ENCODE results near the gene KCNH3. TPM values are rescaled to one million over a fixed set of nuclear protein-coding genes. Genes with fewer than 3 reads are reported as not detected.

Gene KCNH3
- total and polyA plus RNA-seq, 2 of the 8 experiments (the other 6 are each of a cell fraction or from before 2014, with no cell fraction given): 0.24 to 0.50 TPM

DNA sequence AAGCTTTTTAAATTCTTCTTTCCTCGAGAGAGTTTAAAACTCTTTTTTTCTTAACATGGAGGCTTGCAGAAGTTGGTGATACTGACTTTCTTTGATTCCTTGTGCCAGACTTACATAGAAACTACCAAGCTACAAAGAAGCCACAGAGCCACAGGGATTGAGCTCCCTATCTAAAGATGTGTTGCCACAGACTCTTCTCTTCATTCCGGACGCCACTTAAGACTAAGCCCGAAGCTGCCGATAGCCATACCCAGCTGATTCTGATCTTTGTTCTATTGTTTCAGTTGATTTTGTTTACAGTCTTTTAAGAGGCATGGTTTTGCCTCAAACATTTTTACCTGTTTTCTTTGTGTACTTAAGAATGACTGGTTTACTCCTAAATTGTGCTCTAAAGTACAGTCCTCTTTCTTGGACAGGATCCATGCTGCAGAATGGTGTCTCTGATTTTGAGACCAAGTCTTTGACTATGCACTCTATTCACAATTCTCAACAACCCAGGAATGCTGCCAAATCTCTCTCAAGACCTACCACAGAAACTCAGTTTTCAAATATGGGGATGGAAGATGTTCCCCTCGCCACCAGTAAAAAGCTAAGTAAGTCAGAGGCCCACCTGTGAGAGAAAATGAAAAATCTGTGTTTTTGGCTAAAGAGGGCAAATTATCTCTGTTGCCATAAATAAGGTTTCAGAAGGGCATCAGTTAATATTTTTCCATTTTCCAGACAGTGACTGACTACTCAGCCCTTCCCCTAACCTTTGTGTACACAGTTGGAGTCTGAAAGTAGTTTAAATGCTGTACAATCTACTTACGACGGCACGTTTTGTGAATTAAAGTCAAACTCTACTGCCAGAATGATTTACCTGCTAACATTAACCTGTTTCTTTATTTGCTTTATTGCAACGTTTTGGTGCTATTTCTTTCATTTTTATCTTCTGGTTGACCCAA is 42.1 kb upstream of the KCNH3 start:
- H2BK120ac ChIP-seq (replicated peaks; ENCODE audit: low read depth, low read length): no peak overlapping the region
- no peaks in the 10 kb centered on the region for H3K23me2 ChIP-seq (ENCODE audit: low read depth, low read length)
- H3K27me3 ChIP-seq (replicated peaks in 1 of 4; ENCODE audit: control insufficient read depth in 3 of 4, extremely low read depth in 1 of 4, insufficient read depth in 3 of 4, low read length in 3 of 4): no peaks in the 10 kb centered on the region
- H3K27ac ChIP-seq (ENCODE audit: low read depth, low read length): no peak overlapping the region
- no peaks in the 10 kb centered on the region for H3K79me2 ChIP-seq (ENCODE audit: control insufficient read depth in 1 of 2, insufficient read depth in 2 of 2, low read length in 2 of 2)
- no peaks in the 10 kb centered on the region for H4K20me1 ChIP-seq (replicated peaks in 1 of 2; ENCODE audit: control insufficient read depth in 1 of 2, insufficient read depth in 2 of 2, low read length in 2 of 2)
- no peaks in the 10 kb centered on the region for H3K79me1 ChIP-seq (ENCODE audit: low read depth, low read length)
- WGBS, 2 experiments (ENCODE audit: extremely low coverage in 1 of 2, insufficient coverage in 1 of 2, insufficient read length in 1 of 2, insufficient replicate concordance in 2 of 2, low coverage in 1 of 2, low lambda C conversion rate in 2 of 2, missing lambda C conversion rate in 1 of 2): 91% methylated on average over 10 of the region's 10 CpGs; no CpG with 5 or more reads in 1 of the 2 experiments
- H3K4ac ChIP-seq (replicated peaks; ENCODE audit: insufficient read length, low read depth, low read length): no peak overlapping the region
- H2BK5ac ChIP-seq (ENCODE audit: low read depth, low read length): no peak overlapping the region
- no peak overlapping the region for H2BK15ac ChIP-seq (ENCODE audit: low read length)
- POLR2A ChIA-PET (ENCODE audit: partially characterized antibody): interaction anchor here (1.0 kb wide), 1 partner anchor 130 kb away, joined by 3 read pairs; the partner anchor contains the start of gene SPATS2
- CTCF ChIA-PET (ENCODE audit: partially characterized antibody): interaction anchor here (0.7 to 3.1 kb wide), 9 partner anchors 9 to 199 kb away, joined by 3 to 24 read pairs (median 3); partner anchors contain the start of gene DNAJC22
- H3K14ac ChIP-seq (ENCODE audit: insufficient read length): no peak overlapping the region
- H3K4me1 ChIP-seq (replicated peaks in 1 of 4; ENCODE audit: control insufficient read depth in 3 of 4, insufficient read depth in 4 of 4, low read length in 3 of 4): no peaks in the 10 kb centered on the region
- no peak overlapping the region for H3K23ac ChIP-seq (ENCODE audit: insufficient read length)
- no peak overlapping the region for H3K18ac ChIP-seq (ENCODE audit: extremely low read depth, low read length)
- H3K36me3 ChIP-seq (ENCODE audit: control insufficient read depth in 2 of 4, insufficient read depth in 4 of 4, low read length in 3 of 4): peaks cover 0 to 8% (median 1%) of the 10 kb centered on the region in 4 experiments; a peak in 3 of 8 replicates
- no peak overlapping the region for H2BK12ac ChIP-seq (ENCODE audit: low read depth, low read length)
- FAIRE-seq (no peak), DNase-seq (ENCODE audit: low read depth in 1 of 2, low spot score in 2 of 2) (no peak)
- no peak overlapping the region for H2AFZ ChIP-seq (ENCODE audit: low read length)
- no peak overlapping the region for H3K9ac ChIP-seq (replicated peaks in 1 of 4; ENCODE audit: extremely low read depth in 1 of 4, low read depth in 3 of 4, low read length in 3 of 4)
- H3K9me3 ChIP-seq (ENCODE audit: insufficient read depth in 2 of 2, low read depth in 1 of 2, low read length in 1 of 2): no peaks in the 10 kb centered on the region
- no peak overlapping the region for H4K91ac ChIP-seq (replicated peaks; ENCODE audit: insufficient read length, low read length)
- no peak overlapping the region for H3K4me2 ChIP-seq (ENCODE audit: insufficient read depth in 1 of 2, low read depth in 2 of 2, low read length in 2 of 2)
- no peak overlapping the region for H4K5ac ChIP-seq (ENCODE audit: insufficient read length, low read depth, low read length)
- H3K4me3 ChIP-seq (ENCODE audit: extremely low read depth in 1 of 4, insufficient read depth in 2 of 4, low read depth in 3 of 4, low read length in 4 of 4): no peak overlapping the region
- no peak overlapping the region for H4K8ac ChIP-seq (ENCODE audit: extremely low read depth, insufficient read depth, low read length)
- no peak overlapping the region for H2AK5ac ChIP-seq (ENCODE audit: low read depth, low read length)
- H2BK20ac ChIP-seq (ENCODE audit: low read length): no peak overlapping the region
- H3K56ac ChIP-seq (replicated peaks; ENCODE audit: insufficient read length, low read depth, low read length): no peak overlapping the region
- no peak for TF ChIP-seq TCF12 (IDR thresholded peaks at IDR 0.05; ENCODE audit: low read depth, low read length)
- TF ChIP-seq TBP (IDR thresholded peaks at IDR 0.05; ENCODE audit: low read depth, low read length): no peak
- no peak for TF ChIP-seq SUZ12 (IDR thresholded peaks at IDR 0.05; ENCODE audit: low read length)
- TF ChIP-seq, protein P1, sequence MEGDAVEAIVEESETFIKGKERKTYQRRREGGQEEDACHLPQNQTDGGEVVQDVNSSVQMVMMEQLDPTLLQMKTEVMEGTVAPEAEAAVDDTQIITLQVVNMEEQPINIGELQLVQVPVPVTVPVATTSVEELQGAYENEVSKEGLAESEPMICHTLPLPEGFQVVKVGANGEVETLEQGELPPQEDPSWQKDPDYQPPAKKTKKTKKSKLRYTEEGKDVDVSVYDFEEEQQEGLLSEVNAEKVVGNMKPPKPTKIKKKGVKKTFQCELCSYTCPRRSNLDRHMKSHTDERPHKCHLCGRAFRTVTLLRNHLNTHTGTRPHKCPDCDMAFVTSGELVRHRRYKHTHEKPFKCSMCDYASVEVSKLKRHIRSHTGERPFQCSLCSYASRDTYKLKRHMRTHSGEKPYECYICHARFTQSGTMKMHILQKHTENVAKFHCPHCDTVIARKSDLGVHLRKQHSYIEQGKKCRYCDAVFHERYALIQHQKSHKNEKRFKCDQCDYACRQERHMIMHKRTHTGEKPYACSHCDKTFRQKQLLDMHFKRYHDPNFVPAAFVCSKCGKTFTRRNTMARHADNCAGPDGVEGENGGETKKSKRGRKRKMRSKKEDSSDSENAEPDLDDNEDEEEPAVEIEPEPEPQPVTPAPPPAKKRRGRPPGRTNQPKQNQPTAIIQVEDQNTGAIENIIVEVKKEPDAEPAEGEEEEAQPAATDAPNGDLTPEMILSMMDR (IDR thresholded peaks at IDR 0.05; ENCODE audit: control extremely low read depth in 1 of 3, insufficient read depth in 1 of 3, low read depth in 1 of 3, low read length in 3 of 3): no peak
- TF ChIP-seq RBBP5 (IDR thresholded peaks at IDR 0.05; ENCODE audit: borderline replicate concordance, low read depth, low read length): no peak
- no peak for TF ChIP-seq FOSL1 (IDR thresholded peaks at IDR 0.05; ENCODE audit: insufficient read depth, low read depth, low read length)
- TF ChIP-seq CHD1 (IDR thresholded peaks at IDR 0.05; ENCODE audit: low read depth, low read length): no peak

All from H1 (cell line).